NCI-H1417 treated with DMSO at 0.1 percent for 48 hours (cell line): ENCODE measurements around the gene NOSTRIN.

Experiments
- DNase-seq: peaks from one replicate; lab custom pipeline; 2025; lab: John Stamatoyannopoulos, UW

Gene NOSTRIN

DNA sequence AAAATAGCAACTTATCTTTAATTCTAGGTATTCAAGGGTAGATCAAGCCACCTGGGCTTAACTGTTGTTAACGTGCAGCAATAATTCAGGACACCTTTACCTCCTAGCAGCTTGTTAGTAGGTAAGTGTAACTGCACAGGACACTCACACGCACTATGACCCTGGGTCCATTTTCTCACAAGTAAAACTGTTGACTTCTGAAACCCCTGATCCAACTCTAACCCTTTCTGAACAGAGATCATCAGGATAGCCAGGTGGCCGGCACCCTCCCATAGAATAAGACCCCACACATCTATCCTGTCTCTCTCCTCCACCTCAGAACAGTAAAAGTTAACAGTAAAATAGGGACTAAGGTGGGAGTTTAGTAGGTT lies 87.2 kb downstream of the NOSTRIN start:
- no peak for DNase-seq

GRCh38 chr2:168890006-168890782 lies 87.8 kb downstream of the NOSTRIN start, which contains the start of gene SPC25:
TSS of gene SPC25 (minus strand) at chr2:168890430. CDS start at chr2:168889519, 911 bp downstream.
- DNase-seq: no peak

GRCh38 chr2:168892327-168892726 lies 89.9 kb downstream of the NOSTRIN start:
- no peak for DNase-seq

DNA sequence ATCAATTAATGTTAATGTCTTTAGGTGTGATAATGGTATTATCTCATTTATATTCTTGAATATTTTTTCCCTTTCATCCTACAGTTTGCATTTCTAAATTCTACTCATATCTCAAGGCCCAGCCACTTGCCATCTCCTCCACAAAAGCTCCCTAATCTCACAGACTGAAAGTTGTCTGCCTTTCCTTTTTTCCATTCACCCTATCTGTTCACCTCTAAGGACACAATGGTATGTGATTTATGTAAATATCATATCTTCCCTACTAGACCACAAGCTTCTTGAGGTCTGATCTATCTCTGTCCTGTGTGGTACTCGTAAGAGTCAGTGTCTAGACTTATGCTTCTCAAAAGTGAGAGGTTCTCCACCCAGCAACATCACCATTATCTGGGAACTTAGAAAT lies 91.7 kb downstream of the NOSTRIN start:
- no peak for DNase-seq

DNA sequence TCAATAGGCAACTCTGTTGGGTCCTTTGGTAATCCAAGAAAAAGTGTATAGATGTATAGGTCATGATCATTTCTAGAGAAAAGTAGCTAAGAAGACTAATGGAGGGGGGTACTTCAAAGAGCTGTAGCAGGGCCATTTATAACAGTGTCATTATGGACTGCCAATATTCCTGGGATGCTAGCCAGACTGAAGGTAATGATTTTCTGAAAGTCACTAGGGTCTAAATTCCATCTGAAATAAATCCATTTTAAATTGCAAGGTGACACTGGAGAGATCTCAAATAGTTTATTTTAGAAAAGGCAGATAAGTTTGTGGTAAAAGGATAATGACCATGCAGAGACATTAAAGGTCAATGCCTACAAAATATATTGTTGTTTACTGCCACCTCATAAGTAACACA lies 92.3 kb downstream of the NOSTRIN start:
- no peak for DNase-seq

DNA sequence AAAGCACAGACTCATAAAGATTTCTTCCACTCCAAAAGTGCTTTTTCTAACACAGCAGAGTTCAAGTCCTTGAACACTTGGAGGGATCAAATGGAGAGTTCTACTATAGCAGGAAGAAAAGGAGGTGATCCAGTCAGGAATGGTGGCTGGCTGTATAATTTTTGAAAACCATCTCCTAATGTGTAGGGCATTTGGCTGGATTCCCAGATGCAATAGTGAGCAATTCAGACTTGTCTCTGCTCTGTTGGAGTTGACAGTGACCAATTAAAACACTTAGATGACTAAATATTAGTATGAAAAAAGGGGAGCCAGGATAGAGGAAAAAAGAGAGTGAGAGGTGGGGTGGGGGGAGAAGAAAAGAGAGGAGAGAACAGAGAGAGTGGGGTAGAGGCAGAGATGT lies 93.3 kb downstream of the NOSTRIN start:
- DNase-seq: no peak

GRCh38 chr2:168896783-168897182 lies 94.3 kb downstream of the NOSTRIN start:
- no peak for DNase-seq

DNA sequence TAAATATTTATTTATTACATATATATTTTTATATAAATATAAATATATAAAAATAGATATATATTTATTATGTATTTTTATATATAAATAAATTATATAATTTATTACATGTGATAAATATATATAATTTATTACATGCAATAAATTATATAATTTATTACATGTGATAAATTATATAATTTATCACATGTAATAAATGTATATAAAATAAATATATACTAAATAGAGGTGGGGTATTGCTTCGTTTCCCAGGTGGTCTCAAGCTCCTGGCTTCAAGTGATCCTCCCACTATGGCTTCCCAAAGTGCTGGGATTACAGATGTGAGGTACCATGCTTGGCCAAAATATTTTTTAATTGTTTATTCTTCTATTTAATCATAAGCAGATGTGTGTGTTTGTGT lies 95.0 kb downstream of the NOSTRIN start:
- no peak for DNase-seq

- DNase-seq: no peak
Measured at GRCh38 chr2:168901003-168901402, 98.6 kb downstream of the NOSTRIN start, which contains the start of gene G6PC2. TSS of gene G6PC2 (plus strand) at chr2:168901291. CDS start at chr2:168901332, 41 bp downstream.

DNA sequence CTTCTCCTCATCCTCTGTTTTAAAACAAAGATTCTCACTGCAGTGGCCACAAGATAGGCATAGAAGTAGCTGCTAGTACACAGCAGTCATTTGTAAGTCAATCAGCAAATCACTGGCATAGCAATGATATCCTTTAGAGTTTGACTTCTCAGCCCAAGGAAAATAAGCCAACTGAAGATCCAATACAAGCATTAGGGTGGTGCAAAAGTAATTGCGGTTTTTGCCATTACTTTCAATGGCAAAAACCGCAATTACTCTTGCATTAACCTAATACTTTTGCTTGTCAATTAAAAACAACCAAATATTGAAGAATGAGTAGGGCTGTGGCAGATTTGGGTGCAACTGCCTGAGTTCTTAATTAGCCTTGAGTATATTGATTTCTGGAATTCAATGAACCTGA lies 101.5 kb downstream of the NOSTRIN start:
- DNase-seq: no peak

DNA sequence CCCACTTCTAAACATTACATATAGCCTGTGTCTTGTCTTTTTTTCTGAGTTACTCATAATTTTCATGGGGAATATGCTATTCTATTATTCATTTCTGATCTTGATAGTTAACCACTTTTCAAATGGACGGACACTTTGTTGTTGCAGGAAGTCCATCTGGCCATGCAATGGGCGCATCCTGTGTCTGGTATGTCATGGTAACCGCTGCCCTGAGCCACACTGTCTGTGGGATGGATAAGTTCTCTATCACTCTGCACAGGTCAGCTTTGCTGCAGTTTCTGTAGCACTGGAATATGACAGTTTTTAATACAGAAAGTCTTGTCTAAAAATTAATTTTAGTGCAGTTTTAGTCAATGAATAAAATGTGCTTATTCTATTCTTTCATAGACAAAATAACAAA lies 101.9 kb downstream of the NOSTRIN start:
- no peak for DNase-seq

DNA sequence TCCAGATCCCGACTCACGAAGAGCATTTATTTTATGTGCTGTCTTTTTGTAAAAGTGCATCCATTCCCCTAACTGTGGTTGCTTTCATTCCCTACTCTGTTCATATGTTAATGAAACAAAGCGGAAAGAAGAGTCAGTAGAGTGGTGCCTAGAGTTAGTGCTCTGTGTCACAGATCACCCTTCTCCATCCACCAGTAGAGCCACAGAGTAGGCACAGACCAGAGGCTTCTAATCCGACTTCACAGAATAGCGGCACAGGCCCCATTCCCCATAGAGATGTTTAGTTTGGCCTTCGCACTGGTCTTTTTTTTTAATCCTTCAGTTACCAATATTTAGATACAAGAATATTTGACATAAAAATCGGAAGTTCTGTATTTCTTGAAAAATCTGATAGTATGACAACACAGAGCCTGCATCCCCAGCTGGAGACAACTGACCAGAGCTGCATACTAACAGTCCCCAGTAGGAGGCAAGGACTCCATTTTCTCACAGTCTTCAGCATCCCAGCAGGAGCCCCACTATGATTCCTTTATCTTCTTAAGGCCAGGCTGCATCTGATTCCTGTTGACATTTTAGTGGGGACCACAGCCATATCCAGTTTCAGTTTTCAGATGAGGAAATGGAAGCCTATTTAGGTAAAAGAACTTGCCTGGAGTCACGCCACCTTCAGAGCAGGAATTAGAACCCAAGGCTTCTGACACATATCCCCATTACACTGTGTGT lies 105.7 kb downstream of the NOSTRIN start:
- DNase-seq: no peak

GRCh38 chr2:168910330-168910729 lies 107.9 kb downstream of the NOSTRIN start:
- no peak for DNase-seq

DNA sequence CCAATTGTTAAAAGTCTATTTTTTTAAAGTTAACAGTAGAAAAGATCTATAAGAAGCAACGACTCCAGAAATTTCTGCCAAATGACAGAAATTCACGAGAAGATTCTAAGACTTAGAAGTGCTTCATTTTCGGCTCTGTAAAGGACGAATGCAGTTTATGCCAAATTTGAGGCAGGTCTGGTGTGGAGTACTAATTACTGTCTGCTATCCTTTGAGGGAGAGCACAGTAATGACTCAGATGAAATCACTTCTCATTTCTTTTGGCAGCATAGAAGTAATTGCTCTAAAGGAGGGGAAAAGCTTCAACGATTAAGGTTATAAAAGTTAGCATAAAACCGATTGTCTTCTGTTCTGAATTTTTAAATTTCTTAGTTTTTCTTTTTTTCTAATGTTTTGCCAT lies 110.0 kb downstream of the NOSTRIN start:
- no peak for DNase-seq

GRCh38 chr2:168912901-168913369 lies 110.5 kb downstream of the NOSTRIN start:
- no peak for DNase-seq

GRCh38 chr2:168913495-168913894 lies 111.1 kb downstream of the NOSTRIN start:
- DNase-seq: no peak
